Measurements from ENCODE around the gene ZNF460.
"Not testable (repeated sequence)": the region's sequence is repeated elsewhere in the genome, so short reads cannot be mapped to it uniquely, and the experiment has no call there.

ZNF460 gene

GRCh38 chr19:57242821-57243220 lies 37.5 kb upstream of the ZNF460 start:
- H3K4me3 ChIP-seq (ENCODE audit: control insufficient read depth, low read depth, low read length), result no peak overlapping the region
- no peak for DNase-seq (ENCODE audit: low read depth)
- TF ChIP-seq CTCF (conservative IDR thresholded peaks at IDR 0.05; ENCODE audit: control insufficient read depth, insufficient read depth, low read depth, low read length), result no peak

DNA sequence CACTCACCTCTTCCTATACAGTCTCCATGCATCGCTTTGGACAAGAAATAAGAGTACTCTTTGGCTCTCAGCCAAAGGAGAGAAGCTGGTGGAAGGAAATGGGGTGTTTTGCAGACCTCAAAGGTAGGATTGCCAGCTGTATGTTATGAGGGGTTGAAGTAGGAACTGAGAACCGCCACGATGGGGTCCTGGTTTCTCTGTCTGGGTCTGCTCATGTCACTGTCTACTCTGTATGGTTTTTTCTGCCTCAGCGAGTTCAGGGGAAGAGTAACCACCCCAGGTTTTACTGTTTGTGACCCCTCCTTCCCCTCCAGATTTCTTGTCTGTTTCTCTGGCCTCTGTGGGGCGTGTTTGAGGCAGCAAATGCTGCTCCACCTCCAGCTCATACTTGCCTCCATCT lies 35.8 kb upstream of the ZNF460 start:
- no peak for TF ChIP-seq CTCF (conservative IDR thresholded peaks at IDR 0.05; ENCODE audit: control insufficient read depth, insufficient read depth, low read depth, low read length)
- no peak for DNase-seq (ENCODE audit: low read depth)
- no peak overlapping the region for H3K4me3 ChIP-seq (ENCODE audit: control insufficient read depth, low read depth, low read length)

DNA sequence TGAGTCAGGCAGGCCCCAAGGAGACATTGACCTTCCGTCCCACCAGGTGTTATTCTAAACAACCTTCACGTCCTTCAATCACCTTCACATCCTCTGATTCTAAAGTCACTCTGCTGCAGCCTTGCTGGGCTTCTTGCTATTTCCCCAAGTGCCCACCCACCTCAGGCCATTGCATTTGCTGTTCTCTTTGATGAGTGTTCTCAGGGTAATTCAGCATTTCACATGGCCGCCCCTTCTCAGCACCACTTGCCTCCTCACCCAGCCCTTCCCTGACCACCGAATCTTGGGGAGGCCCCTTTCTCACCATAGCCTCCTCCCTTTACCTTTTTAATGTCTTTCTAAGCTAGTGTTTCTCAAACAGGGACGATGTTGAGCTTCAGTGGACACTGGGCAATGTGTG lies 35.2 kb upstream of the ZNF460 start:
- H3K4me3 ChIP-seq (ENCODE audit: control insufficient read depth, low read depth, low read length), result no peak overlapping the region
- no peak for TF ChIP-seq CTCF (conservative IDR thresholded peaks at IDR 0.05; ENCODE audit: control insufficient read depth, insufficient read depth, low read depth, low read length)
- DNase-seq (ENCODE audit: low read depth), result no peak

- TF ChIP-seq CTCF (conservative IDR thresholded peaks at IDR 0.05; ENCODE audit: control insufficient read depth, insufficient read depth, low read depth, low read length), result no peak
- H3K4me3 ChIP-seq (ENCODE audit: control insufficient read depth, low read depth, low read length), result no peak overlapping the region
- no peak for DNase-seq (ENCODE audit: low read depth)
These were observed 34.3 kb upstream of the ZNF460 start for GRCh38 chr19:57245959-57246358.

DNA sequence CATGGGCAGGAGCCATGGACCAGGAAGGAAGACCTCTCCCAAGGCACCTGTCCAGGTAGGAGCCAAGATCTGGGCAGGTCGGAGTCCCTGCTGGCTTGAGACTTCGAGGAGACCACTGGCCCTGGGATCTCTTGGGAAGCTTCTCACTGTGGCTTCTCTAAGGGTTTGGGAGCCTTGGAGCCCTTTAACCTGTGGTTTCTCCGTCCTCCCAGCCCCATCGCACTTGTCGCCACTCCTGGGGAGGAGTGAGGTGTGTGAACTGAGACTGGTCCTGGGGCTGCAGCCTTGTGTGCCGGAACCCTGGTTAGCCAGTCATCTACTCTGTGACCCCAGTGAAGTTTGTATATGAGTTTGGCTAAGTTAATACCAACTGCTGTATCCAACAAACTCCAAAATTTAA lies 31.6 kb upstream of the ZNF460 start:
- TF ChIP-seq CTCF (conservative IDR thresholded peaks at IDR 0.05; ENCODE audit: control insufficient read depth, insufficient read depth, low read depth, low read length), result no peak
- DNase-seq (ENCODE audit: low read depth), result no peak
- H3K4me3 ChIP-seq (ENCODE audit: control insufficient read depth, low read depth, low read length), result no peak overlapping the region

DNA sequence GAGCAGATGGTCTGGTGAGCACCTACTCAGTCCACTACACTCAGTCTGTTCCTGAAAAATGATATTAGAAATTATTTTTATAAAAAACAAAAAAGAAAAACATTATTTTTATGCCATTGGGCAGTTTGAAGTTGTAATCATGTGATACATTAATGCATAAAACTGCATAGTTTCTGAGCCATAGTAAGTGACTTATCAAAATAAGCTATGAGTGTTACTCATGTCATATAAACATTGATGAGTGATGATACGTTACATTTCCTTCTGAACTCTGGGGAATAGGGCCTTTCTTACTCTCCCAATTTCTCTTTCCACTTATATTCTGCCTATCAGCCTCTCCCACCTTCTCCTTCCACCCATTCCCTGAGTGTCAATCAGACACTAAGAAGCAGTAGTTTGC lies 31.0 kb upstream of the ZNF460 start:
- DNase-seq (ENCODE audit: low read depth), result no peak
- no peak overlapping the region for H3K4me3 ChIP-seq (ENCODE audit: control insufficient read depth, low read depth, low read length)
- no peak for TF ChIP-seq CTCF (conservative IDR thresholded peaks at IDR 0.05; ENCODE audit: control insufficient read depth, insufficient read depth, low read depth, low read length)

DNA sequence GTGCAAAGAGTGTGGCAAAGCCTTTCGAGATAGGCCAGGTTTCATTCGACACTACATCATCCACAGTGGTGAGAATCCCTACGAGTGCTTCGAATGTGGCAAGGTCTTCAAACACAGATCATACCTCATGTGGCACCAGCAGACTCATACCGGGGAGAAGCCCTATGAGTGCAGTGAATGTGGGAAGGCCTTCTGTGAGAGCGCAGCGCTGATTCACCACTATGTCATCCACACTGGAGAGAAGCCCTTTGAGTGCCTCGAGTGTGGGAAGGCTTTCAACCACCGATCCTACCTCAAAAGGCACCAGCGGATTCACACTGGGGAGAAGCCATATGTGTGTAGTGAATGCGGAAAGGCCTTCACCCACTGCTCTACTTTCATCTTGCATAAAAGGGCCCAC lies 26.5 kb upstream of the ZNF460 start:
- DNase-seq (ENCODE audit: low read depth), result peak; percentile 48
- H3K4me3 ChIP-seq (ENCODE audit: control insufficient read depth, low read depth, low read length), result not testable (repeated sequence)

Measured in fibroblast of mammary gland (primary cell).